ENCODE data around the gene SHD.

GRCh38 chr19:4258181-4258580 is 20.9 kb upstream of the SHD start:
- TF ChIP-seq CTCF (IDR thresholded peaks at IDR 0.05) (no peak), POLR2A (IDR thresholded peaks at IDR 0.05) (no peak)

Measured in testis (tissue), 2 donors.